Kasumi-1 (cell line): Measurements from ENCODE around the gene SV2A.
"Not testable (repeated sequence)": the region's sequence is repeated elsewhere in the genome, so short reads cannot be mapped to it uniquely, and the experiment has no call there.

Source experiments
- DNase-seq, 2 experiments: peaks; one replicate each; lab custom pipeline; 2025; lab: John Stamatoyannopoulos, UW

The SV2A gene

GRCh38 chr1:149886396-149887195, 31.0 kb downstream of the SV2A start:
- peak; percentile 98 to 99 for DNase-seq

GRCh38 chr1:149886121-149886395, 31.6 kb downstream of the SV2A start:
- not testable (repeated sequence) for DNase-seq

- DNase-seq, result peak; percentile 73 to 83
These were observed 32.1 kb downstream of the SV2A start for GRCh38 chr1:149885339-149886120.

GRCh38 chr1:149884433-149885338, 33.0 kb downstream of the SV2A start:
- peak; percentile 79 to 81 for DNase-seq

GRCh38 chr1:149883598-149884247, 33.9 kb downstream of the SV2A start:
- DNase-seq, result no peak

- DNase-seq, result no peak
These were observed 35.8 kb downstream of the SV2A start for GRCh38 chr1:149881876-149882275.

GRCh38 chr1:149879556-149879955, 38.1 kb downstream of the SV2A start:
- no peak for DNase-seq

GRCh38 chr1:149877211-149877946, 40.3 kb downstream of the SV2A start:
- DNase-seq, result no peak

GRCh38 chr1:149873060-149873459, 44.6 kb downstream of the SV2A start:
- not testable (repeated sequence) for DNase-seq

GRCh38 chr1:149866887-149867286, 50.8 kb downstream of the SV2A start:
- DNase-seq, result not testable (repeated sequence)

GRCh38 chr1:149861497-149862054, 56.1 kb downstream of the SV2A start:
- not testable (repeated sequence) for DNase-seq

- DNase-seq, result not testable (repeated sequence)
These were observed 56.8 kb downstream of the SV2A start for GRCh38 chr1:149860684-149861496.

- DNase-seq, result not testable (repeated sequence)
These were observed 57.4 kb downstream of the SV2A start for GRCh38 chr1:149860271-149860670.
